Measurements from ENCODE around the gene NHEJ1.

Gene NHEJ1

GRCh38 chr2:219084791-219085190, 75.8 kb downstream of the NHEJ1 start:
- no peak for FAIRE-seq

GRCh38 chr2:219082332-219082958, 78.2 kb downstream of the NHEJ1 start:
- FAIRE-seq, result no peak

- no peak for FAIRE-seq
Measured at GRCh38 chr2:219081701-219082331, 78.8 kb downstream of the NHEJ1 start.

GRCh38 chr2:219081096-219081495, 79.5 kb downstream of the NHEJ1 start:
- no peak for FAIRE-seq

- FAIRE-seq, result no peak
Measured at GRCh38 chr2:219079417-219079816, 81.2 kb downstream of the NHEJ1 start.

- FAIRE-seq, result no peak
Measured at GRCh38 chr2:219078951-219079350, 81.7 kb downstream of the NHEJ1 start.

GRCh38 chr2:219078126-219078525, 82.5 kb downstream of the NHEJ1 start:
- no peak for FAIRE-seq

- FAIRE-seq, result no peak
Measured at GRCh38 chr2:219076253-219076652, 84.4 kb downstream of the NHEJ1 start.

- FAIRE-seq, result no peak
Measured at GRCh38 chr2:219073413-219074129, 87.0 kb downstream of the NHEJ1 start.

- no peak for FAIRE-seq
Measured at GRCh38 chr2:219072741-219073250, 87.8 kb downstream of the NHEJ1 start.

- FAIRE-seq, result no peak
Measured at GRCh38 chr2:219071131-219071816, 89.3 kb downstream of the NHEJ1 start.

GRCh38 chr2:219065484-219065883, 95.1 kb downstream of the NHEJ1 start:
- FAIRE-seq, result no peak

GRCh38 chr2:219062081-219062480, 98.5 kb downstream of the NHEJ1 start:
- FAIRE-seq, result no peak

- no peak for FAIRE-seq
Measured at GRCh38 chr2:219060821-219061791, 99.5 kb downstream of the NHEJ1 start, which contains the start of gene IHH. Gene IHH (minus strand): TSS chr2:219060921. CDS start chr2:219060467, 454 bp downstream.

- no peak for FAIRE-seq
Measured at GRCh38 chr2:219059725-219060682, 100.6 kb downstream of the NHEJ1 start.

- no peak for FAIRE-seq
Measured at GRCh38 chr2:219059375-219059724, 101.3 kb downstream of the NHEJ1 start.

GRCh38 chr2:219058541-219059374, 101.9 kb downstream of the NHEJ1 start:
- no peak for FAIRE-seq

GRCh38 chr2:219057709-219058540, 102.7 kb downstream of the NHEJ1 start:
- FAIRE-seq, result no peak

Data from islet of Langerhans (tissue), 1 donor.